B cell (primary cell): ENCODE results near the gene GALNT5.

Experiments used
- CTCF ChIP-seq: fragments of 200-600 bp; IDR thresholded peaks from one replicate; pipeline ENCODE4 v1.8.0; 2022; ENCODE audit warnings: antibody characterized with exemption, mild to moderate bottlenecking
- EZH2 ChIP-seq: IDR thresholded peaks from 2 replicates; pipeline ENCODE4 v1.6.1; 2012; ENCODE audit warnings: borderline replicate concordance, low read depth, mild to moderate bottlenecking, moderate library complexity, low read length; ENCODE audit not compliant: insufficient read depth, poor library complexity, severe bottlenecking

DNA sequence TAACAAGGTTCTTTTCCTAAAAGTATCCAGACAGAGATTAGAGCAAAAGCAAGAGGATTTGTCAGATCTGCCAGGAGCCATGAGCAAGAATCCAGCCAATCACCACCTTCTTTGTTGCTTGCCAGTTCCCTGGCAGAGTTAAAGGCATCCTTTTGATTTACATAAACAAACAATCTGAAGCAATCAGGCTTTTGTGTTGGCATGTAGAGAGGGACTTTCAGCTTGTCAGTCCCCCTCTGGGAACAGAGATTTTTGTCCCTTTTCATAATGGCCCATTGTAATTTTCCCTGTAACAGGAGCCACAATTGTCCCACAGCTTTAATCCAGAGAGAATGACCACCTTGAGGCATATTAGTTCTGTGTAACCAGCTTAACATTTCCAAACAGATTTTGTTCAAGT, 68.3 kb downstream of the GALNT5 start, which contains the start of gene ERMN:
- TF ChIP-seq CTCF (no peak), EZH2 (no peak)
